SK-N-SH (cell line): ENCODE results near the gene DNAJA3. TPM values are rescaled to one million over a fixed set of nuclear protein-coding genes. Genes with fewer than 3 reads are reported as not detected.

Source experiments
- CTCF ChIA-PET: fragments of 300-600, 350-600 bp; formaldehyde crosslinking; extraction: SDS; loops from one replicate; lab custom pipeline; 2021; lab: Yijun Ruan, JAX
- POLR2A ChIA-PET: fragments of 350-600 bp; sonication (Branson Sonifier 250); formaldehyde crosslinking; extraction: SDS; loops from one replicate; lab custom pipeline; 2020; ENCODE audit warnings: antibody characterized with exemption, inconsistent platforms; lab: Yijun Ruan, JAX
- DNase-seq: peaks from one replicate; pipeline ENCODE4 v3.0.0; 2012
- H2AFZ ChIP-seq: fragments of 200-600 bp; sonication (generic); 2 replicates; pipeline ENCODE4 v1.8.1; 2016; ENCODE audit warnings: antibody characterized with exemption, mild to moderate bottlenecking, low read depth
- H3F3A ChIP-seq: fragments of 200-600 bp; sonication (generic); replicated peaks from 2 replicates; pipeline ENCODE3; 2016; ENCODE audit warnings: antibody characterized with exemption, mild to moderate bottlenecking; ENCODE audit not compliant: insufficient read depth
- H3K27ac ChIP-seq, 2 experiments: fragments of 200-500 bp in 1 of 2; fragments of 200-600 bp in 1 of 2; sonication (Bioruptor generic) in 1 of 2; sonication (generic), shearing (Covaris generic) in 1 of 2; 2 replicates each; pipeline versions ENCODE4 v1.5.1 to v1.6.1; 2014 to 2016; ENCODE audit warnings: low read depth in 2 of 2, inconsistent platforms in 1 of 2, low read length in 1 of 2, mild to moderate bottlenecking in 1 of 2, mixed read lengths in 1 of 2
- H3K27me3 ChIP-seq: fragments of 200-600 bp; sonication (generic), shearing (Covaris generic); 2 replicates; pipeline ENCODE4 v1.6.1; 2016; ENCODE audit warnings: mixed run types; ENCODE audit not compliant: insufficient read depth
- H3K36me3 ChIP-seq, 2 experiments: fragments of 200-500 bp in 1 of 2; fragments of 200-600 bp in 1 of 2; sonication (Bioruptor generic) in 1 of 2; sonication (generic) in 1 of 2; replicated peaks in 1 of 2; 2 replicates each; pipeline versions ENCODE3 to v1.5.1; 2014 to 2016; ENCODE audit warnings: low read length in 1 of 2, mild to moderate bottlenecking in 1 of 2; ENCODE audit not compliant: insufficient read depth in 2 of 2, control insufficient read depth in 1 of 2
- H3K4me1 ChIP-seq, 2 experiments: fragments of 200-500 bp in 1 of 2; fragments of 200-600 bp in 1 of 2; sonication (Bioruptor generic) in 1 of 2; sonication (generic), shearing (Covaris generic) in 1 of 2; 2 replicates each; pipeline versions ENCODE4 v1.5.1 to v1.6.1; 2014 to 2016; ENCODE audit warnings: low read depth in 1 of 2, low read length in 1 of 2, mixed run types in 1 of 2; ENCODE audit not compliant: insufficient read depth in 2 of 2, control insufficient read depth in 1 of 2
- H3K4me2 ChIP-seq: fragments of 200-600 bp; sonication (generic), shearing (Covaris generic); 2 replicates; pipeline ENCODE4 v1.6.1; 2017; ENCODE audit warnings: mixed run types
- H3K4me3 ChIP-seq, 2 experiments: fragments of 200-500 bp in 1 of 2; fragments of 200-600 bp in 1 of 2; sonication (Bioruptor generic) in 1 of 2; sonication (generic), shearing (Covaris generic) in 1 of 2; 2 replicates each; pipeline versions ENCODE4 v1.5.1 to v1.8.1; 2014 to 2016; ENCODE audit warnings: low read depth in 2 of 2, inconsistent platforms in 1 of 2, low read length in 1 of 2, mild to moderate bottlenecking in 1 of 2, mixed read lengths in 1 of 2, moderate library complexity in 1 of 2
- H3K79me2 ChIP-seq: fragments of 200-600 bp; sonication (generic); 2 replicates; pipeline ENCODE4 v1.8.1; 2017; ENCODE audit warnings: mild to moderate bottlenecking; ENCODE audit not compliant: insufficient read depth
- H3K9ac ChIP-seq: fragments of 200-600 bp; sonication (generic); 2 replicates; pipeline ENCODE4 v1.6.1; 2017; ENCODE audit warnings: mixed run types
- H3K9me2 ChIP-seq: fragments of 200-600 bp; sonication (generic); 2 replicates; pipeline ENCODE4 v1.6.1; 2017; ENCODE audit warnings: mixed run types
- H3K9me3 ChIP-seq: fragments of 200-600 bp; sonication (generic); 2 replicates; pipeline ENCODE4 v1.6.1; 2017; ENCODE audit warnings: mixed run types, mild to moderate bottlenecking, moderate library complexity
- H4K20me1 ChIP-seq: fragments of 200-600 bp; sonication (generic); 2 replicates; pipeline ENCODE4 v1.6.1; 2017; ENCODE audit warnings: mild to moderate bottlenecking, mixed run types; ENCODE audit not compliant: insufficient read depth
- CHD2 ChIP-seq: fragments of 150-350 bp; IDR thresholded peaks from 2 replicates; pipeline ENCODE4 v1.6.1; 2018; ENCODE audit warnings: low read length; ENCODE audit not compliant: partially characterized antibody
- ELF1 ChIP-seq: IDR thresholded peaks from 2 replicates; pipeline ENCODE4 v1.4.0; 2012
- EP300 ChIP-seq, 2 experiments: IDR thresholded peaks; 2 replicates each; pipeline versions ENCODE4 v1.4.0 to v1.6.1; 2012; ENCODE audit warnings: borderline replicate concordance in 1 of 2, low read depth in 1 of 2, low read length in 1 of 2
- EZH2phosphoT487 ChIP-seq: fragments of 200-600 bp; sonication (generic); IDR thresholded peaks from 2 replicates; pipeline ENCODE4 v1.6.1; 2017; ENCODE audit warnings: low read depth, mixed run types, mild to moderate bottlenecking, antibody characterized with exemption, moderate library complexity, borderline replicate concordance
- FOXM1 ChIP-seq: IDR thresholded peaks from 2 replicates; pipeline ENCODE4 v1.4.0; 2012; ENCODE audit warnings: low read depth, mild to moderate bottlenecking
- GATA2 ChIP-seq: sonication (generic); formaldehyde crosslinking; IDR thresholded peaks from 2 replicates; pipeline ENCODE4 v1.5.0; 2020; ENCODE audit warnings: mild to moderate bottlenecking, missing genetic modification reagents
- JUND ChIP-seq: IDR thresholded peaks from 2 replicates; pipeline ENCODE4 v1.4.0; 2012
- NFIC ChIP-seq: IDR thresholded peaks from 2 replicates; pipeline ENCODE4 v1.4.0; 2012; ENCODE audit warnings: borderline replicate concordance
- NRF1 ChIP-seq: IDR thresholded peaks from 2 replicates; pipeline ENCODE4 v1.6.1; 2012; ENCODE audit warnings: low read depth, mild to moderate bottlenecking, low read length
- RAD21 ChIP-seq: IDR thresholded peaks from 2 replicates; pipeline ENCODE4 v1.6.1; 2012; ENCODE audit warnings: mild to moderate bottlenecking, low read length
- RCOR1 ChIP-seq: fragments of 150-350 bp; IDR thresholded peaks from 2 replicates; pipeline ENCODE4 v1.6.1; 2017; ENCODE audit warnings: antibody characterized with exemption, low read length
- TAF1 ChIP-seq: IDR thresholded peaks from 2 replicates; pipeline ENCODE4 v1.6.1; 2012; ENCODE audit warnings: low read depth, mild to moderate bottlenecking, low read length, moderate library complexity, borderline replicate concordance
- TCF12 ChIP-seq: IDR thresholded peaks from 2 replicates; pipeline ENCODE4 v1.4.0; 2012
- TEAD4 ChIP-seq: IDR thresholded peaks from 2 replicates; pipeline ENCODE4 v1.4.0; 2012; ENCODE audit warnings: mild to moderate bottlenecking, borderline replicate concordance; ENCODE audit not compliant: insufficient read depth
- WGBS: methylation state at CpG from one replicate; pipeline ENCODE4 v1.1.6; 2017; ENCODE audit warnings: low lambda C conversion rate; 5-methylcytosine and 5-hydroxymethylcytosine counted together
- polyA plus RNA-seq, 3 experiments: library from polyadenylated mRNA; depleted of rRNA; stranded (reverse); fragments of >200 nt; gene quantifications; 2 replicates each; pipeline ENCODE4 v1.2.3, GENCODE V29; 2012
- TF ChIP-seq, protein P1 (sequence below): IDR thresholded peaks from 2 replicates; pipeline ENCODE4 v1.4.0; 2012; ENCODE audit warnings: low read depth
- TF ChIP-seq, protein P2 (sequence below): fragments of 200-600 bp; sonication (generic); IDR thresholded peaks from 2 replicates; pipeline ENCODE4 v1.6.1; 2017; ENCODE audit warnings: antibody characterized with exemption, mild to moderate bottlenecking, moderate library complexity
- TF ChIP-seq, protein P3 (sequence below): IDR thresholded peaks from 2 replicates; pipeline ENCODE4 v1.4.0; 2012; ENCODE audit warnings: low read depth, borderline replicate concordance

The DNAJA3 gene
- polyA plus RNA-seq, 1 of the 3 experiments (the other 2 are of a cell fraction), result 52.6 TPM

DNA sequence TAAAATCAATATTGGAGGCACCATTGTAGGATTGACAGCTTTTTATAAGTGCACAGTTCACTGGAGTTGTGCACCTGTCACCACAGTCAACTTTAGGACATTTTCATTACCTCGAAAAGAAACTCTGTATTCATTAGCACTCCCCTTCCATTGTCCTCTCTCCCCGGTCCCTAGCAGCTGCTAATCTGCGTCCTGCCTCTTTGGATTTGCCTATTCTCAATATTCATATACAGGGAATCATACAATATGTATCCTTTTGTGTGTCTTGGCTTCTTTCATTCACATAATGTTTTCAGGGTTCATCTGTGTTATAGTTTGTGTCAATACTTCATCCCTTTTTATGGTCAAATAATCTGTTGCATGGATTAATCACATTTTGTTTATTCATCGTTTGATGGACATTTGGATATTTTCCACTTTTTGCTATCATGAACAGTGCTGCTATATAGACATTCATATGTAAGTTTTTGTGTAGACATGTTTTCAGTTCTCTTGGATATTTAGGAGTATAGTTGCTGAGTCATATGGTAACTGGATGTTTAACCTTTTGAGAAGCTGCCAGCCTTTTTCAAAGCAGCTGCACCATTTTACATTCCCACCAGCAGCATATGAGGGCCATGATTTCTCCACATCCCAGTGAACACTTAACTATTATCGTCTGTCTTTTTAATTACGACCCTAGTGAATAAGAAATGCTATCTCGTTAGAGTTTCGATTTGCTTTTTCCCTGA lies 9.8 kb downstream of the DNAJA3 start:
- no peak overlapping the region for H3K27ac ChIP-seq
- no peaks in the 10 kb centered on the region for H4K20me1 ChIP-seq
- H3K4me3 ChIP-seq, result no peak overlapping the region
- no peaks in the 10 kb centered on the region for H3K27me3 ChIP-seq
- no peak for DNase-seq
- POLR2A ChIA-PET, result no interaction called here
- no peak overlapping the region for H3K4me2 ChIP-seq
- H3K9ac ChIP-seq, result no peak overlapping the region
- TF ChIP-seq, protein P1, sequence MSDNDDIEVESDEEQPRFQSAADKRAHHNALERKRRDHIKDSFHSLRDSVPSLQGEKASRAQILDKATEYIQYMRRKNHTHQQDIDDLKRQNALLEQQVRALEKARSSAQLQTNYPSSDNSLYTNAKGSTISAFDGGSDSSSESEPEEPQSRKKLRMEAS, result no peak
- TF ChIP-seq NRF1 (no peak), TCF12 (no peak), EP300 (IDR thresholded peaks at IDR 0.05; ENCODE audit: borderline replicate concordance in 1 of 2, low read depth in 1 of 2, low read length in 1 of 2) (no peak), TAF1 (no peak), JUND (no peak), FOXM1 (no peak), ELF1 (no peak), GATA2 (CRISPR knock-in tag) (no peak), CHD2 (no peak), RAD21 (no peak), TEAD4 (no peak), NFIC (no peak), EZH2phosphoT487 (no peak), RCOR1 (no peak)
- TF ChIP-seq, protein P2, sequence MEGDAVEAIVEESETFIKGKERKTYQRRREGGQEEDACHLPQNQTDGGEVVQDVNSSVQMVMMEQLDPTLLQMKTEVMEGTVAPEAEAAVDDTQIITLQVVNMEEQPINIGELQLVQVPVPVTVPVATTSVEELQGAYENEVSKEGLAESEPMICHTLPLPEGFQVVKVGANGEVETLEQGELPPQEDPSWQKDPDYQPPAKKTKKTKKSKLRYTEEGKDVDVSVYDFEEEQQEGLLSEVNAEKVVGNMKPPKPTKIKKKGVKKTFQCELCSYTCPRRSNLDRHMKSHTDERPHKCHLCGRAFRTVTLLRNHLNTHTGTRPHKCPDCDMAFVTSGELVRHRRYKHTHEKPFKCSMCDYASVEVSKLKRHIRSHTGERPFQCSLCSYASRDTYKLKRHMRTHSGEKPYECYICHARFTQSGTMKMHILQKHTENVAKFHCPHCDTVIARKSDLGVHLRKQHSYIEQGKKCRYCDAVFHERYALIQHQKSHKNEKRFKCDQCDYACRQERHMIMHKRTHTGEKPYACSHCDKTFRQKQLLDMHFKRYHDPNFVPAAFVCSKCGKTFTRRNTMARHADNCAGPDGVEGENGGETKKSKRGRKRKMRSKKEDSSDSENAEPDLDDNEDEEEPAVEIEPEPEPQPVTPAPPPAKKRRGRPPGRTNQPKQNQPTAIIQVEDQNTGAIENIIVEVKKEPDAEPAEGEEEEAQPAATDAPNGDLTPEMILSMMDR, result no peak
- TF ChIP-seq, protein P3, sequence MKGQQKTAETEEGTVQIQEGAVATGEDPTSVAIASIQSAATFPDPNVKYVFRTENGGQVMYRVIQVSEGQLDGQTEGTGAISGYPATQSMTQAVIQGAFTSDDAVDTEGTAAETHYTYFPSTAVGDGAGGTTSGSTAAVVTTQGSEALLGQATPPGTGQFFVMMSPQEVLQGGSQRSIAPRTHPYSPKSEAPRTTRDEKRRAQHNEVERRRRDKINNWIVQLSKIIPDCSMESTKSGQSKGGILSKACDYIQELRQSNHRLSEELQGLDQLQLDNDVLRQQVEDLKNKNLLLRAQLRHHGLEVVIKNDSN, result no peak
- CTCF ChIA-PET, result no interaction called here
- 91% methylated on average over 8 of the region's 8 CpGs for WGBS
- no peak overlapping the region for H2AFZ ChIP-seq
- H3K36me3 ChIP-seq, result peaks cover 37 to 39% of the 10 kb centered on the region in 2 experiments
- H3K4me1 ChIP-seq, result no peaks in the 10 kb centered on the region
- peaks cover 6% of the 10 kb centered on the region for H3F3A ChIP-seq
- H3K9me3 ChIP-seq, result no peaks in the 10 kb centered on the region
- H3K79me2 ChIP-seq, result peaks cover 17% of the 10 kb centered on the region; the same call in 1 of the 2 replicates
- no peaks in the 10 kb centered on the region for H3K9me2 ChIP-seq
